GM12873 (cell line): ENCODE data around the gene OR7C1.

Source experiments
- CTCF ChIP-seq: IDR thresholded peaks from 2 replicates; pipeline ENCODE4 v1.5.1; 2012; ENCODE audit warnings: low read depth, mild to moderate bottlenecking, moderate library complexity, low read length, control low read depth; ENCODE audit not compliant: insufficient read depth; ENCODE audit errors: missing control alignments

Gene OR7C1

GRCh38 chr19:14762111-14762510 lies 72.9 kb downstream of the OR7C1 start:
- TF ChIP-seq CTCF = no peak

- TF ChIP-seq CTCF = no peak
Measured at GRCh38 chr19:14761607-14762006, 73.4 kb downstream of the OR7C1 start.

- TF ChIP-seq CTCF = no peak
Measured at GRCh38 chr19:14758816-14759215, 76.2 kb downstream of the OR7C1 start.

- no peak for TF ChIP-seq CTCF
Measured at GRCh38 chr19:14748601-14749000, 86.4 kb downstream of the OR7C1 start.
